ENCODE measurements around the gene LCLAT1.

The LCLAT1 gene

DNA sequence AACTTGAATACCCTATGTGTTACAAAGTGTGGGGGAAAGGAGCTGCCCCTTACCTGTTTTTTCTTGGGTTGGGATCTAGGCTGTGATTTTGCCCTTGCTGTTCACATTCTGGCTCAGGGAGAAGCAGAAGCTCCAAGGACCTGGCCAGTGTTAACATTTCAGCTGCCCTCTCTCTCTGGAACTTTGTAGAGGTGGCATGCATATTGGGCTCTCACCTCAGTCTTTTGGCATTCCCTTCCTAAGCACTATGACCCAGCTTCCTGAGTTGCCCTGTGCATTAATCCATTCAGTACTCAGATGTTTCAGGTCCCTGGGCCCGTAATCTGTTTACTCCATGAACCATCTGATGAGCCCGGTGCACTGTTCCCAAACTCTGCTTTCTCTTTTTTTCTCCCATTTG is 12.1 kb downstream of the LCLAT1 start:
- TF ChIP-seq EZH2phosphoT487 (IDR thresholded peaks at IDR 0.05; ENCODE audit: low read depth): no peak
- TF ChIP-seq CTCF (IDR thresholded peaks at IDR 0.05; ENCODE audit: low read depth, low read length): no peak
- Histone ChIP-seq H3K27ac (ENCODE audit: low read length) (no peak overlapping the region), H3K79me2 (ENCODE audit: low read length) (peaks cover 37% of the 10 kb centered on the region), H3K9ac (ENCODE audit: low read length) (no peak overlapping the region), H3K27me3 (ENCODE audit: low read depth, low read length) (no peaks in the 10 kb centered on the region), H3K4me3 (ENCODE audit: low read length) (no peak overlapping the region), H3K9me3 (ENCODE audit: insufficient read depth, low read length) (no peaks in the 10 kb centered on the region), H4K20me1 (ENCODE audit: insufficient read depth, low read length) (peaks cover 20% of the 10 kb centered on the region), H3K4me1 (ENCODE audit: low read length) (peaks cover 6% of the 10 kb centered on the region; the same call in 1 of the 2 replicates), H2AFZ (ENCODE audit: low read depth, low read length) (no peak overlapping the region), H3K4me2 (ENCODE audit: low read length) (no peak overlapping the region), H3K36me3 (replicated peaks; ENCODE audit: low read depth, low read length) (no peaks in the 10 kb centered on the region)

- H2AFZ ChIP-seq (ENCODE audit: low read depth, low read length): no peak overlapping the region
- H3K4me2 ChIP-seq (ENCODE audit: low read length): no peak overlapping the region
- no peak for TF ChIP-seq EZH2phosphoT487 (IDR thresholded peaks at IDR 0.05; ENCODE audit: low read depth)
- no peak for TF ChIP-seq CTCF (IDR thresholded peaks at IDR 0.05; ENCODE audit: low read depth, low read length)
- peaks cover 6% of the 10 kb centered on the region; the same call in 1 of the 2 replicates for H3K4me1 ChIP-seq (ENCODE audit: low read length)
- peaks cover 17% of the 10 kb centered on the region for H4K20me1 ChIP-seq (ENCODE audit: insufficient read depth, low read length)
- no peaks in the 10 kb centered on the region for H3K36me3 ChIP-seq (replicated peaks; ENCODE audit: low read depth, low read length)
- H3K9ac ChIP-seq (ENCODE audit: low read length): no peak overlapping the region
- no peaks in the 10 kb centered on the region for H3K27me3 ChIP-seq (ENCODE audit: low read depth, low read length)
- H3K9me3 ChIP-seq (ENCODE audit: insufficient read depth, low read length): no peaks in the 10 kb centered on the region
- no peak overlapping the region for H3K4me3 ChIP-seq (ENCODE audit: low read length)
- H3K79me2 ChIP-seq (ENCODE audit: low read length): peaks cover 31% of the 10 kb centered on the region
- H3K27ac ChIP-seq (ENCODE audit: low read length): no peak overlapping the region
These were observed 15.2 kb downstream of the LCLAT1 start for GRCh38 chr2:30462131-30462857.

- Histone ChIP-seq H3K9ac (ENCODE audit: low read length) (no peak overlapping the region), H3K4me2 (ENCODE audit: low read length) (no peak overlapping the region), H3K36me3 (replicated peaks; ENCODE audit: low read depth, low read length) (no peaks in the 10 kb centered on the region), H4K20me1 (ENCODE audit: insufficient read depth, low read length) (peaks cover 11% of the 10 kb centered on the region; the same call in 1 of the 2 replicates), H3K9me3 (ENCODE audit: insufficient read depth, low read length) (no peaks in the 10 kb centered on the region), H3K27ac (ENCODE audit: low read length) (no peak overlapping the region), H2AFZ (ENCODE audit: low read depth, low read length) (no peak overlapping the region), H3K27me3 (ENCODE audit: low read depth, low read length) (no peaks in the 10 kb centered on the region), H3K79me2 (ENCODE audit: low read length) (peaks cover 27% of the 10 kb centered on the region), H3K4me1 (ENCODE audit: low read length) (peaks cover 6% of the 10 kb centered on the region; the same call in 1 of the 2 replicates), H3K4me3 (ENCODE audit: low read length) (no peak overlapping the region)
- TF ChIP-seq EZH2phosphoT487 (IDR thresholded peaks at IDR 0.05; ENCODE audit: low read depth) (no peak), CTCF (IDR thresholded peaks at IDR 0.05; ENCODE audit: low read depth, low read length) (no peak)
These were observed 16.5 kb downstream of the LCLAT1 start for GRCh38 chr2:30463535-30463934.

GRCh38 chr2:30464544-30465170 is 17.6 kb downstream of the LCLAT1 start:
- Histone ChIP-seq H3K9me3 (ENCODE audit: insufficient read depth, low read length) (no peaks in the 10 kb centered on the region), H3K27me3 (ENCODE audit: low read depth, low read length) (no peaks in the 10 kb centered on the region), H3K4me1 (ENCODE audit: low read length) (peaks cover 6% of the 10 kb centered on the region; the same call in 1 of the 2 replicates), H3K79me2 (ENCODE audit: low read length) (peaks cover 31% of the 10 kb centered on the region), H3K36me3 (replicated peaks; ENCODE audit: low read depth, low read length) (peaks cover 6% of the 10 kb centered on the region), H3K4me2 (ENCODE audit: low read length) (peak overlapping the region; percentile 25), H3K9ac (ENCODE audit: low read length) (no peak overlapping the region), H4K20me1 (ENCODE audit: insufficient read depth, low read length) (peaks cover 5% of the 10 kb centered on the region; the same call in 1 of the 2 replicates), H3K4me3 (ENCODE audit: low read length) (no peak overlapping the region), H2AFZ (ENCODE audit: low read depth, low read length) (no peak overlapping the region), H3K27ac (ENCODE audit: low read length) (no peak overlapping the region)
- TF ChIP-seq EZH2phosphoT487 (IDR thresholded peaks at IDR 0.05; ENCODE audit: low read depth): no peak
- no peak for TF ChIP-seq CTCF (IDR thresholded peaks at IDR 0.05; ENCODE audit: low read depth, low read length)

All from OCI-LY3 (cell line).